Nephron (organoid): ENCODE results near the gene STYXL1.
"Not testable (repeated sequence)": the region's sequence is repeated elsewhere in the genome, so short reads cannot be mapped to it uniquely, and the experiment has no call there.

ENCODE experiments used
- H3K27ac Mint-ChIP-seq, 3 experiments: 2 replicates each; pipeline ENCODE4 v1.8.0; 2020; ENCODE audit warnings: mixed read lengths in 3 of 3, mild to moderate bottlenecking in 2 of 3, moderate library complexity in 1 of 3
- H3K27me3 Mint-ChIP-seq: 2 replicates; pipeline ENCODE4 v1.8.0; 2021; ENCODE audit warnings: low read depth, mild to moderate bottlenecking, moderate library complexity, mixed read lengths
- H3K36me3 Mint-ChIP-seq: 2 replicates; pipeline ENCODE4 v1.8.0; 2020; ENCODE audit warnings: low read depth, mixed read lengths
- H3K4me1 Mint-ChIP-seq: 2 replicates; pipeline ENCODE4 v1.8.0; 2020; ENCODE audit warnings: mixed read lengths
- H3K4me3 Mint-ChIP-seq, 3 experiments: 2 replicates each; pipeline ENCODE4 v1.8.0; 2020; ENCODE audit warnings: mild to moderate bottlenecking in 3 of 3, mixed read lengths in 3 of 3, moderate library complexity in 2 of 3
- H3K9me3 Mint-ChIP-seq: 2 replicates; pipeline ENCODE4 v1.8.0; 2020; ENCODE audit warnings: mixed read lengths
- TF ChIP-seq, protein P1 (sequence below), 3 experiments: fragments of 200-600 bp; sonication (generic); IDR thresholded peaks; one replicate each; pipeline ENCODE4 v1.5.0; 2021; ENCODE audit warnings: antibody characterized with exemption in 3 of 3; ENCODE audit not compliant: unreplicated experiment in 3 of 3

The STYXL1 gene

GRCh38 chr7:76056241-76056640 lies 8.4 kb upstream of the STYXL1 start:
- peaks cover 29% of the 10 kb centered on the region for H3K36me3 Mint-ChIP-seq
- TF ChIP-seq, protein P1, sequence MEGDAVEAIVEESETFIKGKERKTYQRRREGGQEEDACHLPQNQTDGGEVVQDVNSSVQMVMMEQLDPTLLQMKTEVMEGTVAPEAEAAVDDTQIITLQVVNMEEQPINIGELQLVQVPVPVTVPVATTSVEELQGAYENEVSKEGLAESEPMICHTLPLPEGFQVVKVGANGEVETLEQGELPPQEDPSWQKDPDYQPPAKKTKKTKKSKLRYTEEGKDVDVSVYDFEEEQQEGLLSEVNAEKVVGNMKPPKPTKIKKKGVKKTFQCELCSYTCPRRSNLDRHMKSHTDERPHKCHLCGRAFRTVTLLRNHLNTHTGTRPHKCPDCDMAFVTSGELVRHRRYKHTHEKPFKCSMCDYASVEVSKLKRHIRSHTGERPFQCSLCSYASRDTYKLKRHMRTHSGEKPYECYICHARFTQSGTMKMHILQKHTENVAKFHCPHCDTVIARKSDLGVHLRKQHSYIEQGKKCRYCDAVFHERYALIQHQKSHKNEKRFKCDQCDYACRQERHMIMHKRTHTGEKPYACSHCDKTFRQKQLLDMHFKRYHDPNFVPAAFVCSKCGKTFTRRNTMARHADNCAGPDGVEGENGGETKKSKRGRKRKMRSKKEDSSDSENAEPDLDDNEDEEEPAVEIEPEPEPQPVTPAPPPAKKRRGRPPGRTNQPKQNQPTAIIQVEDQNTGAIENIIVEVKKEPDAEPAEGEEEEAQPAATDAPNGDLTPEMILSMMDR (IDR thresholded peaks at IDR 0.05; ENCODE audit: unreplicated experiment in 3 of 3), result no peak
- no peaks in the 10 kb centered on the region for H3K27me3 Mint-ChIP-seq
- H3K4me3 Mint-ChIP-seq, result no peak overlapping the region
- no peaks in the 10 kb centered on the region for H3K9me3 Mint-ChIP-seq
- no peak overlapping the region for H3K27ac Mint-ChIP-seq
- peaks cover 9% of the 10 kb centered on the region for H3K4me1 Mint-ChIP-seq

- Mint-ChIP-seq H3K27ac (no peak overlapping the region), H3K36me3 (peaks cover 26% of the 10 kb centered on the region), H3K4me3 (no peak overlapping the region), H3K4me1 (peaks cover 17% of the 10 kb centered on the region), H3K27me3 (no peaks in the 10 kb centered on the region), H3K9me3 (no peaks in the 10 kb centered on the region)
- TF ChIP-seq, protein P1 (IDR thresholded peaks at IDR 0.05; ENCODE audit: unreplicated experiment in 3 of 3), result no peak
Measured at GRCh38 chr7:76054123-76055120, 6.6 kb upstream of the STYXL1 start.

- H3K36me3 Mint-ChIP-seq, result peaks cover 28% of the 10 kb centered on the region
- H3K4me1 Mint-ChIP-seq, result peaks cover 27% of the 10 kb centered on the region
- no peaks in the 10 kb centered on the region for H3K27me3 Mint-ChIP-seq
- no peak overlapping the region for H3K27ac Mint-ChIP-seq
- H3K9me3 Mint-ChIP-seq, result no peaks in the 10 kb centered on the region
- no peak overlapping the region for H3K4me3 Mint-ChIP-seq
- TF ChIP-seq, protein P1 (IDR thresholded peaks at IDR 0.05; ENCODE audit: unreplicated experiment in 3 of 3), result no peak
Measured at GRCh38 chr7:76053461-76053860, 5.7 kb upstream of the STYXL1 start.

DNA sequence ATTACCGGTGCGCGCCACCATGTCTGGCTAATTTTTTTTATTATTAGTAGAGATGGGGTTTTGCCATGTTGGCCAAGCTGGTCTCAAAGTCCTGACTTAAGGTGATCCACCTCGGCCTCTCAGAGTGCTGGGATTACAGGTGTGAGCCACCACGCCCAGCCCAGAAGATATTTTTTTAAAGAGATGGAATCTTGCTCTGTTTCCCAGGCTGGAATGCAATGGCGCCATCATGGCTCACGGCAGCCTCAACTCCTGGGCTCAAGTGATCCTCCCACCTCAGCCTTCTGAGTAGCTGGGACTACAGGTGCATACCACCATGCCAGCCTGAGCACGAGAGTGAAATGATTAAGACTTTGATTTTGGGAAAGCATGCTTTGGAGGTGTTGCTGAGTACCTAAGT lies 4.9 kb upstream of the STYXL1 start:
- peaks cover 30% of the 10 kb centered on the region for H3K4me1 Mint-ChIP-seq
- H3K27ac Mint-ChIP-seq, H3K9me3 Mint-ChIP-seq, H3K4me3 Mint-ChIP-seq, H3K27me3 Mint-ChIP-seq: not testable (repeated sequence)
- peaks cover 20% of the 10 kb centered on the region for H3K36me3 Mint-ChIP-seq

- H3K27ac Mint-ChIP-seq, result no peak overlapping the region
Measured at GRCh38 chr7:76051840-76052239, 4.0 kb upstream of the STYXL1 start.

DNA sequence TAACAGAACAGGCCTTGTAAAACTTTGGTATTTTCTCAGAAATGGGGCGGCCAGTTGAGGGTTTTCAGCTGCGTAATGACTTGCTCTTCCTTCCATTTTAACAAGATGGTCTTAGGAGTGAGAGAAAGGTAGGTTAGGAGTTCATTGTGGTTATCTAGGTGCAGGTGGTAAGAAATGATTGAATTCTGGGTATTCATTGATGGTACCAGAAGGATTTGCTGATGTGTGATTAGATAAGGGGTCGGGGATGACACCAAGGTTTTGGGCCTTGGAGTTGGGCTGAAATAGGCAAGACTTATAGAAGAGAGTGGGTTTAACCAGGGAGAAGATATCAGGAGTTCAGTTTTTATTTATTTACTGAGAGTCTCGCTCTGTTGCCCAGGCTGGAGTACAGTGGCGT lies 2.7 kb upstream of the STYXL1 start:
- TF ChIP-seq, protein P1 (IDR thresholded peaks at IDR 0.05; ENCODE audit: unreplicated experiment in 3 of 3), result no peak
- peaks cover 33% of the 10 kb centered on the region for H3K4me1 Mint-ChIP-seq
- no peak overlapping the region for H3K27ac Mint-ChIP-seq
- peak overlapping the region; percentile 19 to 75 (median 47) for H3K4me3 Mint-ChIP-seq
- H3K36me3 Mint-ChIP-seq, result peaks cover 17% of the 10 kb centered on the region
- H3K27me3 Mint-ChIP-seq, result no peaks in the 10 kb centered on the region
- H3K9me3 Mint-ChIP-seq, result no peaks in the 10 kb centered on the region

More at GRCh38 chr7:76051840-76052239, 4.0 kb upstream of the STYXL1 start:
- H3K4me3 Mint-ChIP-seq, result peak overlapping the region in 1 of 3 experiments; percentile 60
- TF ChIP-seq, protein P1 (IDR thresholded peaks at IDR 0.05; ENCODE audit: unreplicated experiment in 3 of 3), result no peak
- peaks cover 27% of the 10 kb centered on the region for H3K4me1 Mint-ChIP-seq
- peaks cover 17% of the 10 kb centered on the region for H3K36me3 Mint-ChIP-seq
- H3K27me3 Mint-ChIP-seq, result no peaks in the 10 kb centered on the region
- H3K9me3 Mint-ChIP-seq, result no peaks in the 10 kb centered on the region
